ENCODE measurements around the gene CLK2.
A peak's percentile ranks its signal among the peaks of the same experiment; 100 is the strongest.

CLK2 gene

DNA sequence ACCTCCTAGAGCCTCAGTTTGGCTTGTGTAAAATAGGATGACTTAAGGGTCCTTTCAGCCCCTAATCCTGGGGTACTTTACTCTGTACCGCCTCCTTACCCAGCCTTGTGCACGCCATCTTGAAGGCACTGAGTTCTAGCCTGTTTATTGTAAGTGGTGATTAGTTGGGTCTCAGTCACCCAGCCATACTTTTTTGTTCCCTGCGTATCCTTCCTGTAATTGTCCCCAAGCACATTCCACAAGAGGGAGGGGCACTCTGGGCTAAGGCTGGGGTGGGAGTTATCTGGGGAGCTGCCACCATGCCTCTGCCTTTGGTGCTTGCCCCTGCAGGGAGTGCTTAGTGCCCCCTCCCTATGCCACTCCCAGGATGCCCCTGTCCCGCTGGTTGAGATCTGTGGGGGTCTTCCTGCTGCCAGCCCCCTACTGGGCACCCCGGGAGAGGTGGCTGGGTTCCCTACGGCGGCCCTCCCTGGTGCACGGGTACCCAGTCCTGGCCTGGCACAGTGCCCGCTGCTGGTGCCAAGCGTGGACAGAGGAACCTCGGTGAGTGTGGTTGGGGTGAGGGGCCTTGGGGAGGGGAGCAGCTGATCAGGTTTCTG, 36.2 kb upstream of the CLK2 start:
- peaks cover 5 to 26% (median 19%) of the 10 kb centered on the region in 5 donors for H3K4me1 ChIP-seq (ENCODE audit: control insufficient read depth in 5 of 5, insufficient read depth in 5 of 5, low read length in 5 of 5)
- peak overlapping the region; percentile 75 to 98 (median 94) for H3K4me3 ChIP-seq (ENCODE audit: low read depth in 1 of 5, low read length in 5 of 5)
- H3K27ac ChIP-seq (ENCODE audit: low read depth, low read length), result peak overlapping the region; percentile 91
- peaks cover 0 to 26% (median 13%) of the 10 kb centered on the region in 5 donors for H3K36me3 ChIP-seq (ENCODE audit: control insufficient read depth in 5 of 5, insufficient read depth in 5 of 5, low read length in 5 of 5)
- H3K9me3 ChIP-seq (ENCODE audit: control insufficient read depth in 5 of 5, low read length in 5 of 5), result no peaks in the 10 kb centered on the region
- peak overlapping the region; percentile 85 to 99 (median 97) for H3K9ac ChIP-seq (ENCODE audit: low read length in 5 of 5)
- H3K27me3 ChIP-seq (ENCODE audit: control insufficient read depth in 5 of 5, insufficient read depth in 4 of 5, low read length in 5 of 5), result no peaks in the 10 kb centered on the region

GRCh38 chr1:155308493-155309422, 35.5 kb upstream of the CLK2 start, which contains the start of gene FDPS:
TSS of gene FDPS (plus strand) at chr1:155308866. CDS start at chr1:155309790, 924 bp downstream.
- H3K9me3 ChIP-seq (ENCODE audit: control insufficient read depth in 5 of 5, low read length in 5 of 5), result no peaks in the 10 kb centered on the region
- no peaks in the 10 kb centered on the region for H3K27me3 ChIP-seq (ENCODE audit: control insufficient read depth in 5 of 5, insufficient read depth in 4 of 5, low read length in 5 of 5)
- H3K4me3 ChIP-seq (ENCODE audit: low read depth in 1 of 5, low read length in 5 of 5), result peak within 1 kb of the TSS; percentile 75 to 98 (median 94)
- peaks cover 5 to 26% (median 19%) of the 10 kb centered on the region in 5 donors for H3K4me1 ChIP-seq (ENCODE audit: control insufficient read depth in 5 of 5, insufficient read depth in 5 of 5, low read length in 5 of 5)
- peak within 1 kb of the TSS; percentile 91 for H3K27ac ChIP-seq (ENCODE audit: low read depth, low read length)
- H3K36me3 ChIP-seq (ENCODE audit: control insufficient read depth in 5 of 5, insufficient read depth in 5 of 5, low read length in 5 of 5), result peaks cover 0 to 22% (median 12%) of the 10 kb centered on the region in 5 donors
- H3K9ac ChIP-seq (ENCODE audit: low read length in 5 of 5), result peak within 1 kb of the TSS; percentile 85 to 99 (median 97)

- Histone ChIP-seq H3K4me3 (ENCODE audit: low read depth in 1 of 5, low read length in 5 of 5) (no peak overlapping the region), H3K4me1 (ENCODE audit: control insufficient read depth in 5 of 5, insufficient read depth in 5 of 5, low read length in 5 of 5) (peaks cover 2 to 26% (median 19%) of the 10 kb centered on the region in 5 donors), H3K27ac (ENCODE audit: low read depth, low read length) (no peak overlapping the region)
These were observed 34.0 kb upstream of the CLK2 start for GRCh38 chr1:155307247-155307740.

GRCh38 chr1:155305881-155306391, 32.6 kb upstream of the CLK2 start:
- H3K4me3 ChIP-seq (ENCODE audit: low read depth in 1 of 5, low read length in 5 of 5), result no peak overlapping the region
- H3K36me3 ChIP-seq (ENCODE audit: control insufficient read depth in 5 of 5, insufficient read depth in 5 of 5, low read length in 5 of 5), result peaks cover 0 to 4% (median 0%) of the 10 kb centered on the region in 5 donors
- peaks cover 2 to 26% (median 19%) of the 10 kb centered on the region in 5 donors for H3K4me1 ChIP-seq (ENCODE audit: control insufficient read depth in 5 of 5, insufficient read depth in 5 of 5, low read length in 5 of 5)
- H3K9ac ChIP-seq (ENCODE audit: low read length in 5 of 5), result no peak overlapping the region
- no peaks in the 10 kb centered on the region for H3K9me3 ChIP-seq (ENCODE audit: control insufficient read depth in 5 of 5, low read length in 5 of 5)
- H3K27me3 ChIP-seq (ENCODE audit: control insufficient read depth in 5 of 5, insufficient read depth in 4 of 5, low read length in 5 of 5), result no peaks in the 10 kb centered on the region
- H3K27ac ChIP-seq (ENCODE audit: low read depth, low read length), result no peak overlapping the region

More at GRCh38 chr1:155307247-155307740, 34.0 kb upstream of the CLK2 start:
- H3K9ac ChIP-seq (ENCODE audit: low read length in 5 of 5), result no peak overlapping the region
- H3K36me3 ChIP-seq (ENCODE audit: control insufficient read depth in 5 of 5, insufficient read depth in 5 of 5, low read length in 5 of 5), result peaks cover 0 to 8% (median 2%) of the 10 kb centered on the region in 5 donors
- H3K27me3 ChIP-seq (ENCODE audit: control insufficient read depth in 5 of 5, insufficient read depth in 4 of 5, low read length in 5 of 5), result no peaks in the 10 kb centered on the region
- no peaks in the 10 kb centered on the region for H3K9me3 ChIP-seq (ENCODE audit: control insufficient read depth in 5 of 5, low read length in 5 of 5)

GRCh38 chr1:155304558-155305063, 31.3 kb upstream of the CLK2 start:
- no peaks in the 10 kb centered on the region for H3K36me3 ChIP-seq (ENCODE audit: control insufficient read depth in 5 of 5, insufficient read depth in 5 of 5, low read length in 5 of 5)
- H3K27me3 ChIP-seq (ENCODE audit: control insufficient read depth in 5 of 5, insufficient read depth in 4 of 5, low read length in 5 of 5), result no peaks in the 10 kb centered on the region
- H3K4me3 ChIP-seq (ENCODE audit: low read depth in 1 of 5, low read length in 5 of 5), result no peak overlapping the region
- no peak overlapping the region for H3K9ac ChIP-seq (ENCODE audit: low read length in 5 of 5)
- no peaks in the 10 kb centered on the region for H3K9me3 ChIP-seq (ENCODE audit: control insufficient read depth in 5 of 5, low read length in 5 of 5)
- H3K4me1 ChIP-seq (ENCODE audit: control insufficient read depth in 5 of 5, insufficient read depth in 5 of 5, low read length in 5 of 5), result peaks cover 0 to 14% (median 14%) of the 10 kb centered on the region in 5 donors
- H3K27ac ChIP-seq (ENCODE audit: low read depth, low read length), result no peak overlapping the region

DNA sequence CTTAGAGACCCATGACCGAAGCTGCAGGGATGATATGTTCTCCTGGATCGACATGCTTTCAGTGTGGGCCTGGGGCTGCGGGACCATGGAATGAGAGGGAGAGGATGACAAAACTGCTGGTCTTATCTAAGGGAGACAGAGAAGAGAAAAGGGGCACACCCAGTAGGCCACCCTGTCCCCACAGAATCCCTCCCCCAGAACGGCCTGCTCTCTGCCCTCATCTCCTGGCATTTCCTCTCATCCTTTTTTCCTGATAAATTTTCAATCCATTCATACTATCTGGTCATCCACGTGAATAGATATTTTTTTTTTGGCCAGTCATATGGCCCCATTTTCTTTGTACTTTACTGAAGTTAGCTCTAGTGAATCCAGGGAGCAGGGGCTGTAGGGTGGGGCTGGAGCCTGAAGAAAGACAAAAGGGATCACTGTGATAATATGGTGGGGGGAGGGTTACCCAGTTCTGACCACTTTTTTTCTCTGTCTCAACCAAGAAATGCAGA, 28.1 kb upstream of the CLK2 start, which contains the start of gene PKLR:
PKLR (minus strand) TSS at position 97 of the 500 bp plus-strand sequence; CDS start at position 54, 43 bp downstream.
- Histone ChIP-seq H3K4me3 (ENCODE audit: low read depth in 1 of 5, low read length in 5 of 5) (no peak within 1 kb of the TSS), H3K9me3 (ENCODE audit: control insufficient read depth in 5 of 5, low read length in 5 of 5) (no peaks in the 10 kb centered on the region), H3K9ac (ENCODE audit: low read length in 5 of 5) (no peak within 1 kb of the TSS), H3K36me3 (ENCODE audit: control insufficient read depth in 5 of 5, insufficient read depth in 5 of 5, low read length in 5 of 5) (no peaks in the 10 kb centered on the region), H3K27ac (ENCODE audit: low read depth, low read length) (no peak within 1 kb of the TSS), H3K27me3 (ENCODE audit: control insufficient read depth in 5 of 5, insufficient read depth in 4 of 5, low read length in 5 of 5) (peaks cover 0 to 12% (median 7%) of the 10 kb centered on the region in 5 donors), H3K4me1 (ENCODE audit: control insufficient read depth in 5 of 5, insufficient read depth in 5 of 5, low read length in 5 of 5) (no peaks in the 10 kb centered on the region)

DNA sequence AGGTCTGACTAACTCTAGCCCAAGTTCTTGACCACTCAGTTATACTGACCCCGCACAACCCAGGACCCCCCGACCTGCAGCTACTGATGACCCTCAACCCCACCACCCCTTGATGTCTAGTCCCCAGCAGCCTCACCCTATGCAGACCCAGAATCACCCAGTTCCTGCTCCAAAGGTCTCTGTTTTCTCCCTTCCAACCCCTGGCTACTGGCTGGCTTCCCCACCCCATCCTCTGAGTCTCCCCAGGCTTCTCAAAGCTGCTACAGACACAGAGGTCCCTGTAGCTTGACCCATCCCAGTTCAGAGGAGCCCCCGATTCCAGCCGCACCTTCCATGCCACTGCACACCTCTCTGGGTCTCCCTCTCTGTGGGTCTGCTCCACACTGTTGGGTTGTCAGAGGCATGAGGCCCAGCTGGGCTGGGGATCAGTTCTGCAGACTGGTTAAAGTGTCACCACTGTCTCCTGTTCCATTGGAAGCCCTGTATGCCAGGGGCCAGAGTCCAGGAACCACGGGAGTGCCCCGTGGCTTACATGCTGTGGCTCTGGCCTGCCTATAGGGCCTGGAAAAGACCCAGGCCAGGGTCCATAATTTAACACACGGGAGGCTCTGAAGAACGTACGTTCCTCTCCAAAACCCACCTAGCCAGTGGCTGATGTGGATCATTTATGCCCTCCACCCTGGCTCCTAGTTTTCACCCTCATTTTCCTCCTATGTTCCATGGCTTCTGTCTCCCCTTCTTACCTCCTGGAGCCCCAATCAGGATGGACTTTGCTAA, 27.4 kb upstream of the CLK2 start:
- H3K9ac ChIP-seq (ENCODE audit: low read length in 5 of 5), result no peak overlapping the region
- no peaks in the 10 kb centered on the region for H3K4me1 ChIP-seq (ENCODE audit: control insufficient read depth in 5 of 5, insufficient read depth in 5 of 5, low read length in 5 of 5)
- no peaks in the 10 kb centered on the region for H3K36me3 ChIP-seq (ENCODE audit: control insufficient read depth in 5 of 5, insufficient read depth in 5 of 5, low read length in 5 of 5)
- H3K27ac ChIP-seq (ENCODE audit: low read depth, low read length), result no peak overlapping the region
- no peak overlapping the region for H3K4me3 ChIP-seq (ENCODE audit: low read depth in 1 of 5, low read length in 5 of 5)
- peaks cover 4 to 16% (median 11%) of the 10 kb centered on the region in 5 donors for H3K27me3 ChIP-seq (ENCODE audit: control insufficient read depth in 5 of 5, insufficient read depth in 4 of 5, low read length in 5 of 5)
- no peaks in the 10 kb centered on the region for H3K9me3 ChIP-seq (ENCODE audit: control insufficient read depth in 5 of 5, low read length in 5 of 5)

GRCh38 chr1:155300024-155300423, 26.7 kb upstream of the CLK2 start:
- Histone ChIP-seq H3K9me3 (ENCODE audit: control insufficient read depth in 5 of 5, low read length in 5 of 5) (no peaks in the 10 kb centered on the region), H3K27ac (ENCODE audit: low read depth, low read length) (no peak overlapping the region), H3K4me3 (ENCODE audit: low read depth in 1 of 5, low read length in 5 of 5) (no peak overlapping the region), H3K9ac (ENCODE audit: low read length in 5 of 5) (no peak overlapping the region), H3K27me3 (ENCODE audit: control insufficient read depth in 5 of 5, insufficient read depth in 4 of 5, low read length in 5 of 5) (peaks cover 10 to 23% (median 18%) of the 10 kb centered on the region in 5 donors), H3K36me3 (ENCODE audit: control insufficient read depth in 5 of 5, insufficient read depth in 5 of 5, low read length in 5 of 5) (no peaks in the 10 kb centered on the region), H3K4me1 (ENCODE audit: control insufficient read depth in 5 of 5, insufficient read depth in 5 of 5, low read length in 5 of 5) (peaks cover 0 to 7% (median 5%) of the 10 kb centered on the region in 5 donors)

GRCh38 chr1:155297384-155297783, 24.1 kb upstream of the CLK2 start:
- Histone ChIP-seq H3K27me3 (ENCODE audit: control insufficient read depth in 5 of 5, insufficient read depth in 4 of 5, low read length in 5 of 5) (peaks cover 24 to 41% (median 30%) of the 10 kb centered on the region in 5 donors), H3K27ac (ENCODE audit: low read depth, low read length) (no peak overlapping the region), H3K4me1 (ENCODE audit: control insufficient read depth in 5 of 5, insufficient read depth in 5 of 5, low read length in 5 of 5) (peaks cover 0 to 11% (median 9%) of the 10 kb centered on the region in 5 donors), H3K9me3 (ENCODE audit: control insufficient read depth in 5 of 5, low read length in 5 of 5) (no peaks in the 10 kb centered on the region), H3K9ac (ENCODE audit: low read length in 5 of 5) (no peak overlapping the region), H3K36me3 (ENCODE audit: control insufficient read depth in 5 of 5, insufficient read depth in 5 of 5, low read length in 5 of 5) (no peaks in the 10 kb centered on the region), H3K4me3 (ENCODE audit: low read depth in 1 of 5, low read length in 5 of 5) (no peak overlapping the region)
